Activated CD4-positive, alpha-beta T cell treated with anti-CD3 and anti-CD28 coated beads for 48 hours (primary cell): Measurements from ENCODE around the gene CABS1.

Experiments
- DNase-seq: peaks from one replicate; pipeline ENCODE4 v3.0.0-alpha.2; 2020

Gene CABS1

GRCh38 chr4:70334681-70335080 is at the start of gene CABS1:
CABS1 (plus strand) TSS chr4:70334981; CDS start chr4:70335040, 59 bp downstream.
- no peak for DNase-seq

- DNase-seq: no peak
These were observed 46.1 kb upstream of the CABS1 start for GRCh38 chr4:70288651-70289050.

GRCh38 chr4:70291341-70291740 is 43.4 kb upstream of the CABS1 start:
- DNase-seq: no peak

- no peak for DNase-seq
These were observed 37.2 kb upstream of the CABS1 start for GRCh38 chr4:70297576-70297975.

GRCh38 chr4:70298051-70298450 is 36.7 kb upstream of the CABS1 start:
- no peak for DNase-seq

- no peak for DNase-seq
These were observed 35.1 kb upstream of the CABS1 start for GRCh38 chr4:70299643-70300042.

- DNase-seq: no peak
These were observed 34.6 kb upstream of the CABS1 start for GRCh38 chr4:70300215-70300614.

- no peak for DNase-seq
These were observed 31.7 kb upstream of the CABS1 start for GRCh38 chr4:70303090-70303489.

- no peak for DNase-seq
These were observed 29.2 kb upstream of the CABS1 start for GRCh38 chr4:70305601-70306000.

GRCh38 chr4:70306076-70306475 is 28.7 kb upstream of the CABS1 start:
- no peak for DNase-seq

- no peak for DNase-seq
These were observed 21.0 kb upstream of the CABS1 start for GRCh38 chr4:70313736-70314135.

- DNase-seq: no peak
These were observed 18.9 kb upstream of the CABS1 start for GRCh38 chr4:70315928-70316327.

GRCh38 chr4:70326052-70326451 is 8.7 kb upstream of the CABS1 start:
- no peak for DNase-seq

- DNase-seq: no peak
These were observed 1.3 kb downstream of the CABS1 start for GRCh38 chr4:70336043-70336442.

GRCh38 chr4:70337886-70338420 is 3.2 kb downstream of the CABS1 start:
- no peak for DNase-seq

- no peak for DNase-seq
These were observed 21.4 kb downstream of the CABS1 start for GRCh38 chr4:70356185-70356584.

GRCh38 chr4:70359115-70359661 is 24.4 kb downstream of the CABS1 start:
- no peak for DNase-seq

GRCh38 chr4:70360460-70360859 is 25.7 kb downstream of the CABS1 start, which contains the start of gene SMR3A:
SMR3A (plus strand) TSS chr4:70360760; CDS start chr4:70362116, 1,356 bp downstream.
- no peak for DNase-seq

- DNase-seq: no peak
These were observed 29.2 kb downstream of the CABS1 start for GRCh38 chr4:70364002-70364401.

- DNase-seq: no peak
These were observed 30.7 kb downstream of the CABS1 start for GRCh38 chr4:70365479-70365878.

- no peak for DNase-seq
These were observed 33.0 kb downstream of the CABS1 start for GRCh38 chr4:70367813-70368212.

- no peak for DNase-seq
These were observed 37.2 kb downstream of the CABS1 start for GRCh38 chr4:70371987-70372386.

GRCh38 chr4:70372760-70373159 is 38.0 kb downstream of the CABS1 start:
- DNase-seq: no peak

GRCh38 chr4:70380578-70380977 is 45.8 kb downstream of the CABS1 start:
- DNase-seq: no peak

GRCh38 chr4:70382691-70383181 is 48.0 kb downstream of the CABS1 start, which contains the start of gene SMR3B:
SMR3B (plus strand) TSS chr4:70383131; CDS start chr4:70384511, 1,380 bp downstream.
- DNase-seq: no peak
